ENCODE results near the gene NTN1. TPM values are rescaled to one million over a fixed set of nuclear protein-coding genes. Genes with fewer than 3 reads are reported as not detected.

NTN1 gene
- total and polyA plus RNA-seq, 2 experiments from 2014 or later: 0.16 to 0.60 TPM

DNA sequence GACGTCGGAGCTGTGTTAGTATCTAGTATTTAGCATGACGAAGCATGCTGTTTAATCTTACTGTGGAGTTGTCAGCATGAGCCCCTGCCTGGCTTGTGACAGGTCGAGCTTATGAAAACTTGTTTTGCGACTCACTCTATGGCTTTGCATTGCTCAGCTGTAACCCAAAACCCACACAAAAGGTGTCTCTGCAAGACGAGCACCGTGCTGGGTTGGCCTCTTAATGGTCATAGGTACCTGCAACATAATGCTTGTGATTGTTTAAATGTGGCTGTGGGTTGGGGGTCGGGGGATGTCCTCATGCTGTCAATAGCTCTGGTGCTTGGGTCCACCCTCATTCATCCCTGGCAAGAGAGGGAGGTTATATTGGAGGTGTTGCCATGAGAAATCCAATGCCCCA lies 5.4 kb downstream of the NTN1 start:
- no peaks in the 10 kb centered on the region for H3K36me3 ChIP-seq
- DNase-seq (ENCODE audit: low read depth in 1 of 2, low spot score in 1 of 2): no peak
- no peak overlapping the region for H3K4me3 ChIP-seq
- peaks cover 92% of the 10 kb centered on the region for H3K27me3 ChIP-seq
- TF ChIP-seq, protein P1, sequence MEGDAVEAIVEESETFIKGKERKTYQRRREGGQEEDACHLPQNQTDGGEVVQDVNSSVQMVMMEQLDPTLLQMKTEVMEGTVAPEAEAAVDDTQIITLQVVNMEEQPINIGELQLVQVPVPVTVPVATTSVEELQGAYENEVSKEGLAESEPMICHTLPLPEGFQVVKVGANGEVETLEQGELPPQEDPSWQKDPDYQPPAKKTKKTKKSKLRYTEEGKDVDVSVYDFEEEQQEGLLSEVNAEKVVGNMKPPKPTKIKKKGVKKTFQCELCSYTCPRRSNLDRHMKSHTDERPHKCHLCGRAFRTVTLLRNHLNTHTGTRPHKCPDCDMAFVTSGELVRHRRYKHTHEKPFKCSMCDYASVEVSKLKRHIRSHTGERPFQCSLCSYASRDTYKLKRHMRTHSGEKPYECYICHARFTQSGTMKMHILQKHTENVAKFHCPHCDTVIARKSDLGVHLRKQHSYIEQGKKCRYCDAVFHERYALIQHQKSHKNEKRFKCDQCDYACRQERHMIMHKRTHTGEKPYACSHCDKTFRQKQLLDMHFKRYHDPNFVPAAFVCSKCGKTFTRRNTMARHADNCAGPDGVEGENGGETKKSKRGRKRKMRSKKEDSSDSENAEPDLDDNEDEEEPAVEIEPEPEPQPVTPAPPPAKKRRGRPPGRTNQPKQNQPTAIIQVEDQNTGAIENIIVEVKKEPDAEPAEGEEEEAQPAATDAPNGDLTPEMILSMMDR (IDR thresholded peaks at IDR 0.05; ENCODE audit: low read depth, low read length): no peak
- H3K27ac ChIP-seq: no peak overlapping the region
- no peaks in the 10 kb centered on the region for H3K9me3 ChIP-seq (ENCODE audit: low read depth)
- no peaks in the 10 kb centered on the region for H3K4me1 ChIP-seq (ENCODE audit: low read depth)

DNA sequence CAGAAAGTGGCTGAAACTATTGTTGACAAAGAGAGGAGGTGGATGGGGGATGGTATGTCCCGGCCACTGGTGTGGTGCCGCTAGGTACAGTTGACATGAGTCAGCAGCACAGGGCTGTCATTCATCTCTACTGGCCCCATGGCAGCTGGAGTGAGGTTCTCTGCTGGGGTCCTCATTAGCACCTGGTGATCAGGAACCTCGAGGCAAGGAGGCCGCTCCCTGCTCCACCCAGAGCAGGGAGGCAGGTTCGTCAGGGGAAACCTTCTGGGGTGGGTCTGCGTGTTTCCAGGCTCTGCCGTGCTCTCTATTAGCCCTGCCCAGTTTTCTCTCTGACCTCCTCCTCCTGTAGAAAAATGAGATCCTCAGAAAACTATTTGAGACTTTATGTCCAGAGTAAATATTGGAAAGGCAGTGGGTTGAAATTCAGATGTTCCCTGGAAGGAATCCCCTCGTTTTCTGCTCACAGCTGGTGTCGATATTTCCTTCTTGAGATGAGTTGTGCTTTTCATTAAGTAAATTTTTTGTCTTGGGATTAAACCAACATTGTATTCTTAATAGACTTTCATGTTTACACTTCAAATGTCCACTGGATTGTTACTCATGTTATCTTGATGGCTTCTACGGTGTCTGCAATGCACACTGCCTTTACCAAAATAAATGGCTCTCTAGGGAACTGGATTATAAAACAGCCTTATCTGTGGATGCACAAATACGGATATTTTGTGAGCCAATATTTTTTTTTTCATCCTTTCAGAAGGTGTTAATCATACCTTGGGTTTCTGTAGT lies 7.1 kb downstream of the NTN1 start:
- peaks cover 85% of the 10 kb centered on the region for H3K27me3 ChIP-seq
- no peak overlapping the region for H3K4me3 ChIP-seq
- no peak for DNase-seq (ENCODE audit: low read depth in 1 of 2, low spot score in 1 of 2)
- TF ChIP-seq, protein P1 (IDR thresholded peaks at IDR 0.05; ENCODE audit: low read depth, low read length): no peak
- no peaks in the 10 kb centered on the region for H3K9me3 ChIP-seq (ENCODE audit: low read depth)
- no peaks in the 10 kb centered on the region for H3K4me1 ChIP-seq (ENCODE audit: low read depth)
- H3K36me3 ChIP-seq: no peaks in the 10 kb centered on the region
- H3K27ac ChIP-seq: no peak overlapping the region

DNA sequence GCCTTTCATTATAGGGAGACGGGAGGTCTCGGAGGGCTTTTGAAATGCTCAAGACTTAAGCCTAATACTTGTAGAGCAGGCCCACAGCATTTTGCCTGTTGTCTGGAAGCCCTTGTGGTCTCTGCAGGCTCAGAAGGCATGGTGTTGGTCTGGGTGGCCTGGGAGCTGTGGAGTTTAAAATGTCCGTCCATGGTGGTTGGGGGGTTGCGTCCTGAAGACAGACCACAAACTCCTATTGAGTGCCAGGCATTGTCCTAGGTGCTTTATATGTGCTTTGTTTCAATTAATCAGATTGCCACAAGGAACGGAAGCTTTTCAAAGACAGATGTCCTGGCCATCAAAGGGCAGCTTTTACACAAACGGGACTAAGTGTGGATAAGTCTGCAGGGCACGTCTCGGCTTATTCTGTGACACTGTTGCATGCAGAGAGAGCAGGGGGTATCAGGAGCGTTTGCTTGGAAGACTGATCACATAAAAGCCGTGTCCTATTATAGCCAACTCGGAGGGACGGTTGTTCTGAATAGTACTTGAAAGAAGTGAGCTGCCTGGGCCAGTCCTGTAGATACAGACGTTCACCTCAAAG lies 7.8 kb downstream of the NTN1 start:
- TF ChIP-seq, protein P1 (IDR thresholded peaks at IDR 0.05; ENCODE audit: low read depth, low read length): no peak
- Histone ChIP-seq H3K27ac (no peak overlapping the region), H3K4me1 (ENCODE audit: low read depth) (no peaks in the 10 kb centered on the region), H3K36me3 (no peaks in the 10 kb centered on the region), H3K4me3 (no peak overlapping the region), H3K9me3 (ENCODE audit: low read depth) (no peaks in the 10 kb centered on the region), H3K27me3 (peaks cover 78% of the 10 kb centered on the region)
- no peak for DNase-seq (ENCODE audit: low read depth in 1 of 2, low spot score in 1 of 2)

DNA sequence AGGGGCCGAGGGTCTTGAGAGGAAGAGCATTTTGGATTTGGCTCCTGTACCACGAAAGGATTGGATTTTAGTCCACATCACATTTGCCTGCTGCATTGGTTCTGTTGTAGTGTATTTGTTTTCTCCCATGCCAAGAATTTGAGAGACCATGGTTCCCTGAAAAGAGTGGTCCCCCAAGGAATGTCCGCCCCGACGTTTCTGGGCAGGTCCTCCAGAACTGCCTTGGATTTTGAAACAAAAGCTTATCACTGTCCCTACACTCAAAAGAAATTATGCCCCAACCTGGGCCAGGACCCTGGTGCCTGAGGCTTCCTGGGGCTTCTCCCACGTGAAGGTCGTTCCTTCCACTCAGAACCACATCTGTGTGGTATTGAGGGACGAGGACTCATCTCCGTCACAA lies 10.8 kb downstream of the NTN1 start:
- no peaks in the 10 kb centered on the region for H3K9me3 ChIP-seq (ENCODE audit: low read depth)
- H3K4me1 ChIP-seq (ENCODE audit: low read depth): no peaks in the 10 kb centered on the region
- H3K27ac ChIP-seq: no peak overlapping the region
- peaks cover 48% of the 10 kb centered on the region for H3K27me3 ChIP-seq
- TF ChIP-seq, protein P1 (IDR thresholded peaks at IDR 0.05; ENCODE audit: low read depth, low read length): no peak
- no peaks in the 10 kb centered on the region for H3K36me3 ChIP-seq
- DNase-seq (ENCODE audit: low read depth in 1 of 2, low spot score in 1 of 2): no peak
- H3K4me3 ChIP-seq: no peak overlapping the region

DNA sequence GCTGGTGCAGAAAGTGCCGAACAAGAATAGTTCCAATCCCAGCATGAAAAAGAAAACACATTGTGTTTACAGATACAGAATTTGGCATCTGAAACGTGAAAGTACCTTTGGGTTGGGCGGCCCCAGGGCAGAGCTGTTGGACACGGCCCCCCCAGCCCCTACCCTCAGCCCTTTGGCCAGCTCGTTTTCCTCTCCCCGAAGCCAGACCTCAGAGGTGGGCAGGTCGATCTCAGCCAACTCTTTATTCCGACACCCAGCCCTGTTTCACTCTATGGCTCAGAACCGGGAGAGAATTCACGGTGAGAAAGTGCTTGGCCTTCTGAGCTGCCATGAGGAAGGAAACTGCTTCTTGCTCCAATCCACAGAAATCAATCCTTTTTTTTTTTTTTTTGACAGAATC lies 11.3 kb downstream of the NTN1 start:
- TF ChIP-seq, protein P1 (IDR thresholded peaks at IDR 0.05; ENCODE audit: low read depth, low read length): no peak
- Histone ChIP-seq H3K4me1 (ENCODE audit: low read depth) (no peaks in the 10 kb centered on the region), H3K4me3 (no peak overlapping the region), H3K27me3 (peaks cover 46% of the 10 kb centered on the region), H3K36me3 (no peaks in the 10 kb centered on the region), H3K27ac (no peak overlapping the region), H3K9me3 (ENCODE audit: low read depth) (no peaks in the 10 kb centered on the region)
- no peak for DNase-seq (ENCODE audit: low read depth in 1 of 2, low spot score in 1 of 2)

Data from cardiac muscle cell (in vitro differentiated cells and primary cell).